ENCODE measurements around the gene HIVEP3. TPM values are rescaled to one million over a fixed set of nuclear protein-coding genes. Genes with fewer than 3 reads are reported as not detected.
A peak's percentile ranks its signal among the peaks of the same experiment; 100 is the strongest.

Gene HIVEP3
- polyA plus RNA-seq, 1 of the 3 experiments (the other 2 are of a cell fraction) = 6.4 TPM

DNA sequence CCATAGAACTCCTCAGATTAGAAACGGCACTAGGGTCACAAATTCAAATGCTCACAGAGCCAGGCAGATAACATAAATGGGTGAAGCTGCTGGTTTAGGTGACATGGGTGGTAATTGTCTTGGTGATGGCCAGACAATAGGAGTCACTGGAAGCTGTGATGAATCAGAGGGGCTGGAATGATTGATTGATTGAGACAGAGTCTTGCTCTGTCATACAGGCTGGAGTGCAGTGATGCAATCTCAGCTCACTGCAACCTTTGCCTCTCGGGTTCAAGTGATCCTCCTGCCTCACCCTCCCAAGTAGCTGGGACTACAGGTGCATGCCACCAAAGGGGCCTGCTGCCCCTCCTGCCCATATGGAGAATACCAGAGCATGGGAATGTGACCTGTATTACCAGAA is 63.0 kb downstream of the HIVEP3 start:
- H3K4me1 ChIP-seq (ENCODE audit: control insufficient read depth in 1 of 2, insufficient read depth in 2 of 2, low read depth in 1 of 2, low read length in 1 of 2) = peaks cover 0 to 18% of the 10 kb centered on the region in 2 experiments; a peak in 3 of 4 replicates
- H3K36me3 ChIP-seq (replicated peaks in 1 of 2; ENCODE audit: control insufficient read depth in 1 of 2, insufficient read depth in 2 of 2, low read length in 1 of 2) = no peaks in the 10 kb centered on the region
- DNase-seq = no peak
- no peaks in the 10 kb centered on the region for H3K9me2 ChIP-seq
- H3K9ac ChIP-seq = no peak overlapping the region
- ChIA-PET CTCF (interaction anchor here (0.6 kb wide), 1 partner anchor 379 kb away, joined by 3 read pairs; no protein-coding TSS in a partner anchor), POLR2A (no interaction called here)
- no peaks in the 10 kb centered on the region for H3K79me2 ChIP-seq (ENCODE audit: insufficient read depth)
- no peaks in the 10 kb centered on the region for H4K20me1 ChIP-seq (ENCODE audit: insufficient read depth)
- TF ChIP-seq RAD21 (IDR thresholded peaks at IDR 0.05; ENCODE audit: low read length) (no peak), PBX3 (IDR thresholded peaks at IDR 0.05) (peak; percentile 46; the same call in 1 of the 2 replicates), EZH2phosphoT487 (IDR thresholded peaks at IDR 0.05; ENCODE audit: borderline replicate concordance, low read depth) (no peak), JUND (IDR thresholded peaks at IDR 0.05) (no peak), SIN3A (IDR thresholded peaks at IDR 0.05; ENCODE audit: borderline replicate concordance, low read depth, low read length) (no peak)
- TF ChIP-seq, protein P1, sequence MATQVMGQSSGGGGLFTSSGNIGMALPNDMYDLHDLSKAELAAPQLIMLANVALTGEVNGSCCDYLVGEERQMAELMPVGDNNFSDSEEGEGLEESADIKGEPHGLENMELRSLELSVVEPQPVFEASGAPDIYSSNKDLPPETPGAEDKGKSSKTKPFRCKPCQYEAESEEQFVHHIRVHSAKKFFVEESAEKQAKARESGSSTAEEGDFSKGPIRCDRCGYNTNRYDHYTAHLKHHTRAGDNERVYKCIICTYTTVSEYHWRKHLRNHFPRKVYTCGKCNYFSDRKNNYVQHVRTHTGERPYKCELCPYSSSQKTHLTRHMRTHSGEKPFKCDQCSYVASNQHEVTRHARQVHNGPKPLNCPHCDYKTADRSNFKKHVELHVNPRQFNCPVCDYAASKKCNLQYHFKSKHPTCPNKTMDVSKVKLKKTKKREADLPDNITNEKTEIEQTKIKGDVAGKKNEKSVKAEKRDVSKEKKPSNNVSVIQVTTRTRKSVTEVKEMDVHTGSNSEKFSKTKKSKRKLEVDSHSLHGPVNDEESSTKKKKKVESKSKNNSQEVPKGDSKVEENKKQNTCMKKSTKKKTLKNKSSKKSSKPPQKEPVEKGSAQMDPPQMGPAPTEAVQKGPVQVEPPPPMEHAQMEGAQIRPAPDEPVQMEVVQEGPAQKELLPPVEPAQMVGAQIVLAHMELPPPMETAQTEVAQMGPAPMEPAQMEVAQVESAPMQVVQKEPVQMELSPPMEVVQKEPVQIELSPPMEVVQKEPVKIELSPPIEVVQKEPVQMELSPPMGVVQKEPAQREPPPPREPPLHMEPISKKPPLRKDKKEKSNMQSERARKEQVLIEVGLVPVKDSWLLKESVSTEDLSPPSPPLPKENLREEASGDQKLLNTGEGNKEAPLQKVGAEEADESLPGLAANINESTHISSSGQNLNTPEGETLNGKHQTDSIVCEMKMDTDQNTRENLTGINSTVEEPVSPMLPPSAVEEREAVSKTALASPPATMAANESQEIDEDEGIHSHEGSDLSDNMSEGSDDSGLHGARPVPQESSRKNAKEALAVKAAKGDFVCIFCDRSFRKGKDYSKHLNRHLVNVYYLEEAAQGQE (IDR thresholded peaks at IDR 0.05; ENCODE audit: low read depth, low read length) = no peak
- H3K27me3 ChIP-seq (ENCODE audit: insufficient read depth) = no peaks in the 10 kb centered on the region
- H3K4me2 ChIP-seq = no peak overlapping the region
- no peak overlapping the region for H3K27ac ChIP-seq (ENCODE audit: low read depth in 2 of 2, low read length in 1 of 2)
- H3F3A ChIP-seq (replicated peaks; ENCODE audit: insufficient read depth) = peaks cover 4% of the 10 kb centered on the region
- H3K9me3 ChIP-seq = no peaks in the 10 kb centered on the region
- H3K4me3 ChIP-seq (ENCODE audit: low read depth in 2 of 2, low read length in 1 of 2) = no peak overlapping the region
- 79% methylated on average over 2 of the region's 2 CpGs for WGBS (ENCODE audit: low lambda C conversion rate)
- no peak overlapping the region for H2AFZ ChIP-seq (ENCODE audit: low read depth)

DNA sequence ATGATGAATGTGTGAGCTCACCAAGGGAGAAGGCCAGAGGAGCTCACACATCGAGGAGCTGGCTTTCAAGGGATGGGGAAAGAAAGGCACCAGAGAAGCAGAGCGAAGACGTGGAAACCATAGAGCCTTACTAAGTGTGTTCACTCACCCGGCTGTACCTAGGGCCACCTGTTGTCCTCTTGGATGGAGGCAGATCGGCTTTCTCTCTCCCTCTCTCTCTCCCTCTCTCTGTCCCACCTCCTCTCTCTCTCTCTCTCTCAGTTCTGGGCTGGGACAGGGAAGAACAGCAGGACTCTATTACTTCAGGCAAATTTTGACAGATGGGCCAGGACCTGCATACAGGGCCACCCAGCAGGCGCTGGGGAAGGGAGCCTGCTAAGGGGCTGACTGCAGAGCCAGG is 64.8 kb downstream of the HIVEP3 start:
- no peaks in the 10 kb centered on the region for H3K36me3 ChIP-seq (replicated peaks in 1 of 2; ENCODE audit: control insufficient read depth in 1 of 2, insufficient read depth in 2 of 2, low read length in 1 of 2)
- H3K27ac ChIP-seq (ENCODE audit: low read depth in 2 of 2, low read length in 1 of 2) = no peak overlapping the region
- no peak overlapping the region for H3K9ac ChIP-seq
- H3K4me3 ChIP-seq (ENCODE audit: low read depth in 2 of 2, low read length in 1 of 2) = no peak overlapping the region
- H3K4me2 ChIP-seq = no peak overlapping the region
- H2AFZ ChIP-seq (ENCODE audit: low read depth) = no peak overlapping the region
- H3K9me2 ChIP-seq = no peaks in the 10 kb centered on the region
- POLR2A ChIA-PET = no interaction called here
- no peak for DNase-seq
- H3K4me1 ChIP-seq (ENCODE audit: control insufficient read depth in 1 of 2, insufficient read depth in 2 of 2, low read depth in 1 of 2, low read length in 1 of 2) = peaks cover 0 to 18% of the 10 kb centered on the region in 2 experiments; a peak in 3 of 4 replicates
- TF ChIP-seq RAD21 (IDR thresholded peaks at IDR 0.05; ENCODE audit: low read length) = no peak
- TF ChIP-seq MEF2A (IDR thresholded peaks at IDR 0.05; ENCODE audit: borderline replicate concordance, low read depth) = no peak
- no peak for TF ChIP-seq SIN3A (IDR thresholded peaks at IDR 0.05; ENCODE audit: borderline replicate concordance, low read depth, low read length)
- TF ChIP-seq FOXJ3 (CRISPR knock-in tag; IDR thresholded peaks at IDR 0.05) = no peak
- no peak for TF ChIP-seq USF2 (IDR thresholded peaks at IDR 0.05; ENCODE audit: borderline replicate concordance, low read depth, low read length)
- no peaks in the 10 kb centered on the region for H4K20me1 ChIP-seq (ENCODE audit: insufficient read depth)
- WGBS (ENCODE audit: low lambda C conversion rate) = 94% methylated on average over 6 of the region's 6 CpGs
- H3K9me3 ChIP-seq = no peaks in the 10 kb centered on the region
- H3F3A ChIP-seq (replicated peaks; ENCODE audit: insufficient read depth) = peaks cover 4% of the 10 kb centered on the region
- H3K79me2 ChIP-seq (ENCODE audit: insufficient read depth) = no peaks in the 10 kb centered on the region
- H3K27me3 ChIP-seq (ENCODE audit: insufficient read depth) = no peaks in the 10 kb centered on the region
- CTCF ChIA-PET = no interaction called here
